Limb (tissue), 2 donors: ENCODE measurements around the gene ADRB2.

Experiments used
- DNase-seq, 2 donors: peaks; one replicate each; pipeline ENCODE4 v3.0.0-alpha.2; 2016; ENCODE audit errors: extremely low spot score in 2 of 2

The ADRB2 gene

GRCh38 chr5:148831590-148832565 lies 5.5 kb downstream of the ADRB2 start:
- DNase-seq: no peak

GRCh38 chr5:148833122-148833521 lies 6.7 kb downstream of the ADRB2 start:
- no peak for DNase-seq

- DNase-seq: no peak
Observed at GRCh38 chr5:148833925-148834324, 7.5 kb downstream of the ADRB2 start.

- no peak for DNase-seq
Observed at GRCh38 chr5:148834689-148835088, 8.3 kb downstream of the ADRB2 start.

GRCh38 chr5:148836272-148837250 lies 10.2 kb downstream of the ADRB2 start:
- no peak for DNase-seq

- DNase-seq: no peak
Observed at GRCh38 chr5:148837383-148837782, 11.0 kb downstream of the ADRB2 start.

- no peak for DNase-seq
Observed at GRCh38 chr5:148838357-148838756, 11.9 kb downstream of the ADRB2 start.

GRCh38 chr5:148839960-148840359 lies 13.5 kb downstream of the ADRB2 start:
- no peak for DNase-seq

GRCh38 chr5:148840531-148840930 lies 14.1 kb downstream of the ADRB2 start:
- no peak for DNase-seq

- no peak for DNase-seq
Observed at GRCh38 chr5:148841519-148841918, 15.1 kb downstream of the ADRB2 start.

- DNase-seq: no peak
Observed at GRCh38 chr5:148842161-148842560, 15.8 kb downstream of the ADRB2 start.

GRCh38 chr5:148843510-148844318 lies 17.3 kb downstream of the ADRB2 start:
- DNase-seq: no peak

GRCh38 chr5:148844433-148845280 lies 18.2 kb downstream of the ADRB2 start:
- no peak for DNase-seq

GRCh38 chr5:148846930-148847329 lies 20.5 kb downstream of the ADRB2 start:
- no peak for DNase-seq

GRCh38 chr5:148847456-148847855 lies 21.0 kb downstream of the ADRB2 start:
- no peak for DNase-seq

GRCh38 chr5:148848393-148849031 lies 22.1 kb downstream of the ADRB2 start:
- no peak for DNase-seq

- no peak for DNase-seq
Observed at GRCh38 chr5:148849461-148849860, 23.1 kb downstream of the ADRB2 start.

- DNase-seq: no peak
Observed at GRCh38 chr5:148850836-148851235, 24.4 kb downstream of the ADRB2 start.

GRCh38 chr5:148853868-148854267 lies 27.5 kb downstream of the ADRB2 start:
- no peak for DNase-seq
